Activated CD4-positive, alpha-beta T cell treated with anti-CD3 and anti-CD28 coated beads for 24 hours (primary cell): Measurements from ENCODE around the gene EFCC1.
A peak's percentile ranks its signal among the peaks of the same experiment; 100 is the strongest.

Experiments
- DNase-seq, 2 donors: peaks; one replicate each; pipeline ENCODE4 v3.0.0-alpha.2; 2020; ENCODE audit warnings: low read depth in 2 of 2

The EFCC1 gene

GRCh38 chr3:129032716-129033115, 31.6 kb downstream of the EFCC1 start:
- DNase-seq, result no peak

GRCh38 chr3:129033151-129033550, 32.0 kb downstream of the EFCC1 start:
- DNase-seq, result no peak

GRCh38 chr3:129033633-129034321, 32.7 kb downstream of the EFCC1 start:
- DNase-seq, result no peak

- no peak for DNase-seq
Measured at GRCh38 chr3:129034642-129035041, 33.5 kb downstream of the EFCC1 start.

DNA sequence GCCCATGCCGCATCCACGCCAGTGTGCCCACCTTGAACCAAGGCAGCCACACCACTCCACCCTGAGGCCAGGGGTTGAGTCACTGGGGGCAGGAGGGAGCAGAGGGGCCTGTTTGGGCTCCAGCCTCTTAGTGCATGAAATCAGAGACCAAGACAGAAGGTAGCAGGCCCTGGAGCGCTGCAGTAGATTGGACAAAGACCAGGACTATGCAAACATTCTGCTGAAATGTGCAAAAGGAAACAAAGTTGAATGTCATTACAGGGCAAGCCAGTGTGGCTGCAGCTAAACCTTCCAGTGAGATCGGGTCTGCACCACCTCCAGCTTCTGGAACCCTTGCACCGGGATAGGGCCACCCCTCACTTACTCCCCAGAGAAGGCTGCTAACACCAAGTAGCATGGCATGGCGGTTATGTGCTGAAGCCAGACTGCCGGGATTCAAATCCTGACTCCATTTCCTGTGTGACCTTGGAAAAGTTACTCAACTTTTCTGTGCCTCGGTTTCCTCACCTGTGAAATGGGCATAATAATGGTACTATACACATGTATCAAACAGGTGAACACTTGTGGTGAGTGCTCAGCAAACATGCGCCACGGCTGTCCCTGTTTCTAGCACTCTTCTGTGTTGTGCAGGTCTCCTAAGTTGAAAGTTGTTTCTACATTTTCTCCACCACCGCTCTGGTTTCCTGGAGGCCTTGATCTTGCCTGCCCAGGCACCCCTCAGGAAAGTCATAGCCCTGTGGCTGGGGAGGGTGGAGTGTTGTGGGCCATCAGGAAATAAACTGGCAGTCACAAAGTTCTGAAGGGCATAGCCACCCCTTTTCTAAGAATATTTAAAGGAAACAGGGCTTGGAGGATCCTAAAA, 34.5 kb downstream of the EFCC1 start:
- DNase-seq, result no peak

- DNase-seq, result no peak
Measured at GRCh38 chr3:129036222-129037092, 35.4 kb downstream of the EFCC1 start.

DNA sequence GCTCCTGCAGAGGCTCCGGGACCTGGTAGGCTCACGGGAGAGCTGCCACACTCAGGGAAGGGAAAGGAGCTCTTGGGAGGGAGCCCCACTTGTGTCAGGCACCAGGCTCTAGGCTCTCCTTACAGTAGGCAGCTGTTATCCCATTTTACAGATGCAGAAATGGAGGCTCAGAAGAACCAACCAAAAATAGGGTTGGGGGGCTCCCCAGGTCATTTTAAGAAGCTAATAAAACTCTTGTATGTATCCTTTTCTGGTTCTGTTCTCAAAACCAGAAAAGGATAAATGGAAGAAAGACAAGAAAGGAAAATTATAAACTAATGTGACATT, 36.0 kb downstream of the EFCC1 start:
- DNase-seq, result no peak

- no peak for DNase-seq
Measured at GRCh38 chr3:129038121-129038855, 37.2 kb downstream of the EFCC1 start.

DNA sequence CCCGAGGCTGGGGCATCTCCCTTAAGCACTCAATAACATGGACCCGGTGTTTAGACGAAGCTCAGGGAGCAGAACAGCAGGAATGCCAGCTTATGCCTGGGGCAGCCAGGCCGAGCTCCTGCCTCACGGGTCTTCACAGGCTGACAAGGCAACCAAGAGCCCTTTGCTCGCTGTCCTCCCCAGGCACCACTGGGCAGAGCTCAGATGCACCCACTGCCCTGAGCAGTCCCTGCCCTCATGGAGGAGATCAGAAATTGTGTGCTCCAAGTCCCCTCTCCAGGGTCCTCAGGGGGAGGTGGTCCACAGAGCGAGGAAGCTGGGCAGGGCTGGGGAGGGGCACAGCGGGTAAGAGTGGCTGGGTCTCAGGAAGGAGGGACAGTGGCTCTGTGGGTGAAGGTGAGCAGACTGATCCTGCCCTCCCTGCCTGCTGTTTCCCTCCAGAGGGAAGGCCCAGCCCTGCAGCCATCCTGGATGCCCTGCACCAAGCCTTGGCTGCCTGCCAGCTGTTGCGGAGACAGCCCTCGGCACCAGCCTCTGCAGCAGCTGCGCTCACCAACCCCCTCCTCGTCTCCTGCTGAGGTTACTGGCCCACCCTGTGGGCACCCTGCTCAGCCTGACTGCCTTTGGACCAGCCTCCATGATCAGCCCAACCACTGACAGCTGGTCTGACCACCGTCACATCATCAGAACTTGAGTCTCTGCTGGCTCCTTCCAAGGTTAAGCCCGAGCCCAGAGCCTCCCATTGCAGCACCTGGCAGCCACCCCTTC, 38.4 kb downstream of the EFCC1 start:
- no peak for DNase-seq

- no peak for DNase-seq
Measured at GRCh38 chr3:129040039-129040336, 38.9 kb downstream of the EFCC1 start.

- no peak for DNase-seq
Measured at GRCh38 chr3:129040579-129041300, 39.6 kb downstream of the EFCC1 start.

DNA sequence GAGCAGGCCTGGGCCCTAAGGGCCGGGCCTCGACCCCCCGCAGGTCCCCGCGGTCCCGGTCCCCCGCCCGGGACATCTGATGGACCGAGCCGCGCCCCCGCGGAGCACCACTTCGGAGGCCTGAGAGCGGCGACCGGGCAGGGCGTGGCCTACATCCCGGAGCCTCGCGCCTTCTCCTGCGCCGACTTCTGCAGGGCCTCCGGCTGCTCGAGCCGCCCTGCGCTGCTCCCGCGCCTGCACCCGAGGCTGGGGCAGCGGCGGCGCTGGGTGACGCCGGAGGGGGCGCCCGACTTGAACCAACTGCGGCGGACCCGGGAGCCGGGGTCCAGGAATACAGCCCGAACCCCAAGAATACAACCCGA, 44.6 kb downstream of the EFCC1 start:
- peak in 1 of 2 donors; percentile 33 for DNase-seq

DNA sequence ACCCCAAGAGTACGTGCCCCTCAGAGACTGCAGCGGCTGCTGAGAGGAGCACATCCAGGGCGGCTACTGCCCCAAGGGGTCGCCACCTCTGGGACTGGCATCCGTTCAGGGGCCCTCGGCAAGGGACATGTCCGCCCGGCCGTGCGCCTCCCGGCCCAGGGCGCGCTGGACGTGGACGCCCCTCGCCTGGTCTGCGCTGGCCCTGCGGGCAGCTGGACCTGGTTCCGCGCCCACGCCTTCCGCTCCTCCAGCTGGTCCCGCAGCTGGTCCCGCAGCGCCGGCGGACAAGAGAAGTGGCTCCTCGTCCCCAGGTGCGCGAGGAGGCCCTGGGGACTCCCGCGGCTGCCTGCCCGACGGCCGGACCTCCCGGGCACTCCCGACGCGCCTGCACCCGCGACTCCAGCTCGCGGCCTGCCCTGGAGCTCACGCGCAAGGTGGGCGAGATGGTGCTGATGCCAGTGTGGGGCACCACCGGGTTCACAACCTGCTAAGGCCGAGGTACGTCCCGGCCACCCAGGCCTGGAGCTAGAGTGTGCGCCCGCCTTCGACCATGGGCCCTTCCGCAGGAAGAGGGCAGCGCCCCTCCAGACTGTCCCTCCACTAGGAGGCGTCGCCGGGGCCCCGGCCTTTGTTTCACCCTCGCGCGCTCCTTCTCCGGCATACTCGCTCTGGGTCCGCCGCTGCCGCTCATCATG, 45.1 kb downstream of the EFCC1 start:
- peak in 1 of 2 donors; percentile 21 for DNase-seq

- no peak for DNase-seq
Measured at GRCh38 chr3:129046732-129047552, 45.8 kb downstream of the EFCC1 start.

DNA sequence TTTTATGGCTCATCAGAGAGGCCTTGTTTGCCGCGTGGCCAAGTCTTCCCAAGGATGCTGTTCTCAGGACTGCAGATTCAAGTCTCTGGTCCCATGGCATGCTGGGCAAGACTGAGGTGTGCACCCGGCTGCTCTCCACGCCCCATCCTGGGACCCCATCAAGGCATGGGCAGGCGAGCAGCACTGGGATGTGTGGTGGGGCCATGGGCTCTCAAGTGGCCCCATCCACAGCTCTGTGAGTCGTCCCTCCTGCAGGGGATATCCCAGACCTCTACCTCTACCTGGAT, 46.4 kb downstream of the EFCC1 start:
- no peak for DNase-seq

DNA sequence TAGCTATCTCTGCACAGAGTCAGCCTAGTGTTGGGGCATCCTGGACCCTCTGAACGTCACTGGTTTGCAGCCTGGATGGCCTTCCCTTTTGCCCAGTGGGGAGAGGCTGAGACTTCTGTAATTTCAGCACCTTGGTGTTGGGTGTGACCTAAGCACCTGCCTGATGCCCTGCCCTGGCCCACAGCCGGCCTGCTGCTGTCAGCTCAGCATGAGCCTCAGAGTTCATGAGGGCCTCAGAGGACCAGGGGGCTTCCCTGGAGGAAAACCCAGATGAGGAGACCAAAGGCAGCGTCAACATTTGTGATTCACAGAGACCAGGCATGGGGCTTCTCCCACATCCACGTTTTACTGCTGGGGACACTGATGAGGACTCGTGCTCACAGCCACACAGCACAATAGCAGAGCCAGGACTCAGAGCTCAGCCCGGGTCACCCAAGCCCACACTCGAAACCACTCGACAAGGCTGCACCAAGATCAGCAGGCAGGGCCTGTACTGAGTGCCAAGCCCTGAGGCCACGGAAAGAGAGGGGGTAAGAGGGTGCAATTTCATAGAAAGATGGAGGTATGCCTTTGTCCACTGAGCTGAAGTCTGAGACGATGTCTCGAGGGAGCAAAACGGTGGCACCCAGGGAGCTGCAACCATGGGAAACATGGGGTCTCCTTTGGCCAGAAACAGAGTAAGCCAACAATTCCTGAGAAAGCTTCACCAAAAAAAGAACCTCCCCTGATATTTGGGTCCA, 49.6 kb downstream of the EFCC1 start:
- DNase-seq, result no peak

DNA sequence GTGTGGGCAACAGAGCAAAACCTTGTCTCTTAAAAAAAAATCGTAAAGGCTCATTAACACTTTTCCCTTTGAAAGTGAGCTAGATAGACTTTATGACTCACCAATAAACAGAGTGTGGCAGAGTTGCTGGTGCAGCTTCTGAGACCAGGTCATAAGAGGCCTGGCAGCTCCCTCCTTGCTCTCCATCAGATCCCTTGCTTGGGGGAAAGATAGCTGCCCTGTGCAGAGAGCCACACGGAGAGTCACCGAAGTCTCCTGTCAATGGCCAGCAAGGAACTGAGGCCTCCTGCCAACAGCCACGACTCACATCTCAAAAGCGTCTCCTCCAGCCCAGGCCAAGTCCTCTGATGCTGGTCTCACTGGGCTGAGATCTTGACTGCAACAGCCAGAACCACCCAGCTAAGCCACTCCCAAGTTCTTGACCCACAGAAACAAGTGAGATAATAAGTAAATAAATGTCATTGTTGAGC, 50.8 kb downstream of the EFCC1 start:
- no peak for DNase-seq

- DNase-seq, result no peak
Measured at GRCh38 chr3:129052675-129053074, 51.6 kb downstream of the EFCC1 start.
